Panc1 (cell line): ENCODE data around the gene AMBRA1.

Experiments used
- CTCF ChIP-seq: fragments of 450-650 bp; IDR thresholded peaks from 2 replicates; pipeline ENCODE4 v1.5.1; 2017; ENCODE audit warnings: mild to moderate bottlenecking
- POLR2AphosphoS5 ChIP-seq: IDR thresholded peaks from 2 replicates; pipeline ENCODE4 v1.6.1; 2012; ENCODE audit warnings: mild to moderate bottlenecking, low read depth, low read length, moderate library complexity

- no peak for TF ChIP-seq CTCF
- TF ChIP-seq POLR2AphosphoS5: no peak
Measured at GRCh38 chr11:46604796-46605195, 11.0 kb upstream of the AMBRA1 start.
